Hematopoietic multipotent progenitor cell treated with erythropoietin and hydrocortisone succinate and interleukin-3 and kit ligand, for 6 days (in vitro differentiated cells): ENCODE measurements around the gene PNO1.
"Not testable (repeated sequence)": the region's sequence is repeated elsewhere in the genome, so short reads cannot be mapped to it uniquely, and the experiment has no call there.

Experiments
- DNase-seq: peaks from one replicate; pipeline ENCODE4 v3.0.0-alpha.2; 2015

PNO1 gene

DNA sequence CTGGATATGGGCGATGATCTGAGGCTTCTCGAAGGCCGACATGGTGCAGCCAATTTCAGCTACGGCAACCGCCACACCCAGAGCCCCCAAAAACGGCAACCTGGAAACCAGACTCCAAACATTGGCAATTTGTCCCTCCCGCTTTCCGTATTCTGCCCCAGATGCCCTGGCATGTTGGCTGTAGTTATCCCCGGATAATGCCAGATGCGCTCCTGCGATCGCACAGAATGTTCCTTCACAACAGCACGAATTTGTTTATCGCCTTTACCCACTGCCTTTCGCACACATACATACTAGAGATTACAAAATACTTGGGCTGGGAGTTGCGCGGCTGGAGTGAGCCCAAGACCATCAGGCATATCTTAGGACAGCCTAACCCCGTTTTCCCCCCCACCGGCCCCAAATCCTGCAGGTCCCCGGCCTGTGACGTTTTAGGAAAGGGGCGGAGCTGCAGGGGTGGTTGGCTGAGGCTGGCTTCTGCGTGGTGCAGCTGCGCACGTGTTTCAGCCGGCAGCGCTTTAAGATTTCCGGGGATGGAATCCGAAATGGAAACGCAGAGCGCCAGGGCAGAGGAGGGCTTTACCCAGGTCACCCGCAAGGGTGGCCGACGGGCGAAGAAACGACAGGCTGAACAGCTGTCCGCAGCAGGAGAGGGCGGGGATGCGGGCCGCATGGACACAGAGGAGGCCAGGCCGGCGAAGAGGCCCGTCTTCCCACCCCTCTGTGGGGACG is at the start of gene PNO1:
TSS of gene PNO1 (plus strand) at position 487 of the 732 bp plus-strand sequence. CDS start at position 534, 47 bp downstream.
- DNase-seq: peak; percentile 98

- peak; percentile 22 for DNase-seq
Observed at GRCh38 chr2:68108120-68108519, 49.6 kb upstream of the PNO1 start.

DNA sequence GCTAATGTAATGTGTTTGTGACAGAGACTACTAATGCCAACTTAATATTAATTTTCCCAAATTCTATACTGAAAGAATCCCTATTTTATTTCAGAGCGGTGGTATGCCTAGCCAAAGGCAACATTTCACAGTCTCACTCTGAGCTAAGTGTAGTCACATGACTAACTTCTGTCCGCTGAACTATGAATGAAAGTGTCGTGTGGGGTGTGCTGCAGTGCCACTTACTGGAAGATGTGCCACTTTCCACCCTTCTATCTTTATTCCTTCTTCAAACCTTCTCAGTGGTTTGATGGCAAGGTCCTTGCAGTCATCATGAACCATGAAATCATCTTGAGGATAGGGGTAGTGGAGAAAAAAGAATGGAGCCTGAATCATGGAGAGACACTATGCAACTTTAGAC is 47.6 kb upstream of the PNO1 start:
- DNase-seq: peak; percentile 64

DNA sequence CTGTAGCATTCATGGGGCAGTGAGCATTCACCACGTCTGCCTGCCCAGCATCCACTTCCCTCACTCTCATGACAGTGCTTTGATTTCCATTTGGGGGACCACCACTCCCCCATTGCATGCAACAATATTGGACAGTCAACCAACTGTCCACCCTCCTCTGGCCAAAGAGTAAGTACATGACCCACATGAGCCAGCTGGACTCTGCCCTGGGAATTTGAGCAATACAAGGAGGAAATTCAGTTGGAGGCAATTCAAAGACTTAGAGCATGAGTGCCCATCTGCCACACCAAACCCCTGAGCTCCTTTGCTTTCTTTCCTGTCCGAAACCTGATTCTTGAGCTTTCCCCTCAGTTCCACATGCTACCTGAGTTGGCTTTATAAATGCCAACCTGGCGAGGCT is 41.7 kb upstream of the PNO1 start:
- DNase-seq: no peak

DNA sequence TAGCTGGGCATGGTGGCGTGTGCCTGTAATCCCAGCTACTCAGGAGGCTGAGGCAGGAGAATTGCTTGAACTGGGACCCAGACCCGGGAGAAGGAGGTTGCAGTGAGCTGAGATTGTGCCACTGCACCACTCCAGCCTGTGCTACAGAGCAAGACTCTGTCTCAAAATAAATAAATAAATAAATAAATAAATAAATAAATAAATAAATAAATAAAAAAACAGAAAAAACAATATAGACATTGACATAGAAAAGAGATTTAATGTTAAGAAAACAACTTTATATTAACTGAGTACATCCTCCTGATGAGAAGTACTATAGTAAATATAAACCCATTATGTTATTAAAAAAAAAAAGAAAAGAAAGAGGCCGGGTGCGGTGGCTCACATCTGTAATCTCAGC is 39.8 kb upstream of the PNO1 start:
- not testable (repeated sequence) for DNase-seq

DNA sequence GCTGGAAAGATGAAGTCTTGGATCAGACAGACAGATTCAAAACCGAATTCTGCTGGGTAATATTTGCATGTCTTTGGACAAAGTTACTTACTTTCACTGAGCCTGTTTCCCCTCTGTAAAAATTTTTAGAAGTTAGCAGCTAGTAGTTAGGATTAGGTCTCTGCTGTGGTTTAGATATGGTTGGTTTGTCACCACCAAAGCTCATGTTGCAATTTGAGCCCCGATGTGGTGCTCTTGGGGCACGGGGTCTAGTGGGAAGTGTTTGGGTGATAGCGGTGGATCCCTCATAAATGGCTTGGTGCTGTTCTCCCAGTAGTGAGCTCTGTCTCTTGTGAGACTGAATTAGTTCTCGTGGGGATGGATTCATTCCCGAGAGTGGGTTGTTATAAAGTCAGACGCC is 38.9 kb upstream of the PNO1 start:
- peak; percentile 68 for DNase-seq

DNA sequence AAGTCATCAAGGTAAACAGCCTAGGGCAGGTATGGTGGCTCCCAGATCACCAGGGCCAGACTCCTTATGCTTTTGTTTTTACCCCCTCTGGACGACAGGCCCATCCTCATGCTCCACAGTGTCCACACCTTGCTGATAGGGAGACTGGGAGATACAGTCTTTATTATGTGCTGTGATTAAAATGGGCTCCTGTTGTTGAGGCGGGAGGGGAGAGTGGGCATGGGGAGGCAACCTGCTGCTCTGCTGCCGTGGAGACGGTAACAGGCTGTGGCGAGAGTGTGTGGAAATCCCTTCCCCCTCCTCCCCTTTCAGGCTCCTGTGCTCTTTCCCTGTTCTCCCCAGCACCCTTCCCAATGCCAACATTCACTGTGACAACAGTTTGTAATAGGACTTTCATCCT is 38.2 kb upstream of the PNO1 start:
- no peak for DNase-seq

DNA sequence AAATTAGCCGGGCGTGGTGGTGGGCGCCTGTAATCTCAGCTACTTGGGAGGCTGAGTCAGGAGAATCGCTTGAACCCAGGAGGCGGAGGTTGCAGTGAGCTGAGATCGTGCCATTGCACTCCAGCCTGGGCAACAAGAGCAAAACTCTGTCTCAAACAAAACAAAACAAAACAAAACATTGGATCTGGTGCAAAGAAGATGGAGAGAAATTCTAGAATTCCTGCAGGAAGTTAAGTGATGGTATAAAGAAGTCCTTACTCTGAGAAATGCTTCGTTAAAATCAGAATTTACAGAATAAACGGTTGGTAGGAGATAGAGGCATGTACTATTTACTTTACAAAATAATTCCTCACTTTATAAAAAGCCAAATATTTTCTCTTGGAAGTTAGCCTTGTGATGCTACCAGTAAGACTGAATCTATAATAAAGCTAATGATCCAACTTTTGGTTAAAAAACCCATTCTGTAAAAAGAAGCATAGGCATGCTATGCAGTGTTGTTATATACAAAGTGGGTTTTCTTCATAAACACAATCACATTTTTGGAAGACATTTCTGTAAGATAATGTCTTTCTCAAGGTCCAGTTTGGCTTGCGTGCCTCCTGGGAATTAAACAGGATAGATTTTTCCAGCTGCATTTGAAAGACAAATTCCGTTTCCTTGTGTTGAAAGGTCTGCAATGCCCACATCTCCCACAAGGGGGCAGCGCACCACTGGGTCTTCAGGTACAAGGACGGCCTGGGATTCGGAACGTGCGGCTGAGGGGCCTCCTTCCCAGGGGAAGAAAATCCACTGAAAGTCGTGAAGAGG is 35.6 kb upstream of the PNO1 start:
- DNase-seq: peak; percentile 86

- DNase-seq: no peak
Observed at GRCh38 chr2:68122680-68122964, 35.1 kb upstream of the PNO1 start.

DNA sequence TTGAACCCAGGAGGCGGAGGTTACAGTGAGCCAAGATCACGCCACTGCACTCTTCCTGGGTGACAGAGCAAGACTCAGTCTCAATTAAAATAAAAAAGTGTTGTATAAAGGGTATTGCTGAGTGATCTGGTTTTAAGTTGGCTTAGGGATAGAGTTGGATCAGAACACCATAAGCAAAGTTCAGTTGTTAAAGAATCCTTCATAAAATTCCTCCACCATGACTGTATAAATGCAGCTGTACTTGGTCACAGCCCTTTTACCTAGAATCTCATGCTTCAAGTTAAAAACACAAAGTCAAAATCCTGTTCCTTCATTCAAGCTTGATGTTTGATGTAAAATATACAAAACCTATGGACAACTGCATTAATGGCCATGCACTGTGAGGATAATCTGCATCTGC is 33.4 kb upstream of the PNO1 start:
- no peak for DNase-seq

DNA sequence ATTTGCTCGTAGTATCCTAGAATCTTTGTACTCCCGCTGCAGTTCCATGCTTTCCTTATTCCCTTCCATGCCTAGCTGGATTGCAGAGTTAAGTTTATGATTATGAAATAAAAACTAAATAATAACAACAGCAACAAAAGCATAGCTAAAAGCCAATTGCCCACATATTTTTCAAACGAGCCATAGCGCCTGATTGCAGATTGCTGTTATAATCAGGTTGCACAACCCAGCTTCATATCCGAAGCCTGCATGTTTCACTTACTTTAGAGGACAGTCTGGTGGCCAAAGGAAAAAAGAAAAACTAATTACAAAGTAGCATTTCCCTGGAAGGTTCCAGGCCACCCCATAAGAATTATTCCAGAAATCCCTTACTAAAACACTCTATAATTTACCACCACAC is 31.9 kb upstream of the PNO1 start:
- DNase-seq: no peak

- DNase-seq: peak; percentile 63
Observed at GRCh38 chr2:68126561-68126960, 31.1 kb upstream of the PNO1 start.

DNA sequence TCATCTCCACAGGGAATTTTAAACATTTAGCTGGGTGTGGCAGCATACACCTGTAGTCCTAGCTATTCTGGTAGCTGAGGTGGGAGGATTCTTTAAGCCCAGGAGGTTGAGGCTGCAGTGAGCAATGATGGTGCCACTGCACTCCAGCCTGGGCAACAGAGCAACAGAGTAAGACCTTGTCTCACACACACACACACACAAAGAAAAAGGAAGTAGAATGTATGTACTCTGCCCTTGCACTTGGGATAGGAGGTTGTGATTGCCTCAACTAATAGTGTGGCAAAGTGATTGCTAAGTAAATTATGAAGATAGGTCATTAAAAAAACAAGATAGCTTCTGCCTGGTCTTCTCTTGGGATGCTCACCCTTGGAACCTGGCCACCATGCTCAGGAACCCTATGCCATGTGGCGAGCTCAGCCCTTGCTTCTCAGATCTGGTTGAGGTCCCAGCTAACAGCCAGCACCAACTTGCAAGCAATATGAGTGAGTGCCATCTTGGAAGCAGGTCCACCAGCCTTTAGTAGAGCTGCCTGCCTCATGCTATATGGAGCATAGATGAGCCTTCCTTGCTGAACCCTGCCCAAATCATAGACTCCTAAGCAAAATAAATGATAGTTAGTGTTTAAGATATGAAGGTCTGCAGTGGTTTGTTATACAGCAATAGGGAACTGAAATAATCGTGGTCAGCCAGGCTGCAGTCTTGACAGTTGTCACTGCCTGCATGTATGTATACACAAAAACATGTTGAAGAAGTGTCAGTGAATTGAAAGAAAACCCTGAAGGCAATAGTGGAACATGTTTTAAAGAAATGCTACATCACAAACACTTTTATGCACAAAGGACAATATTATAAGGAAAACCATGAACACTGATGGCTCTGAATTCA is 30.1 kb upstream of the PNO1 start:
- DNase-seq: no peak

GRCh38 chr2:68134120-68134519 is 23.6 kb upstream of the PNO1 start:
- peak; percentile 29 for DNase-seq

- DNase-seq: no peak
Observed at GRCh38 chr2:68134554-68134953, 23.1 kb upstream of the PNO1 start.

DNA sequence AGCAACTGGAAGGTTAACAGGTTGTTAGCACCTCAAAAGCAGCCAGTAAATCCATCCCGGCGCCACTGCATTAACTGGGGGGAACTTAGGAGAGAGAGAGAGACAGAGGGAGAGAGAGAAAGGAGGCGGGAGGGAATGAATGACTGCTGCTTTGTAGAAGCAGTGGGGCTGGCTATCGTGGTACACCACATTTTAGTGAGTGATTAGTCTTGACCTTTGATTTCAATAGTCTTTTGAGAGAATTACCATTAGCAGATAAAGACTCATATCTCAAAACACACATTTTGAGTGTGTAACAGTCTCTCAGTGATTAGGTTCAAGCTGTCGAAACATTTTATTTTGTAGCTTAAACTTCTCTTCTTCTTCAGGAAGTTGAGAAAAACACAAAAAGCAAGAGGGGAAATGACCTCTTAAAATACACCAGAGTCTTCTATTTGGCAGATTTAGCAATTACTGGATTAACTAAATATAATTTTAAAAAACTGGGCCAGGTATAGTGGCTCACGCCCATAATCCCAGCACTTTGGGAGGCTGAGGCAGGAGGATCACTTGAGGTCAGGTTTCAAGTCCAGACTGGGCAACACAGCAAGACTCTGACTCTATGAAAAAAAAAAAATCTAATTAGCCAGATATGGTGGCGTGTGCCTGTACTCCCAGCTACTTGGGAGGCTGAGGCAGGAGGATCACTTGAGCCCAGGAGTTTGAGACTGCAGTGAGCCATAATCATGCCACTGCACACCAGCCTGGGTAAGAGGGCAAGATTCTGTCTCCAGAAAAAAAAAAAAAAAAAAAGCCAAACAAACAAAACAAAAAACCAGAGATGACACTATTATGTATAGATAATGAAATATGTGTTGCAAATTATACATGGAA is 22.0 kb upstream of the PNO1 start:
- peak; percentile 95 for DNase-seq

DNA sequence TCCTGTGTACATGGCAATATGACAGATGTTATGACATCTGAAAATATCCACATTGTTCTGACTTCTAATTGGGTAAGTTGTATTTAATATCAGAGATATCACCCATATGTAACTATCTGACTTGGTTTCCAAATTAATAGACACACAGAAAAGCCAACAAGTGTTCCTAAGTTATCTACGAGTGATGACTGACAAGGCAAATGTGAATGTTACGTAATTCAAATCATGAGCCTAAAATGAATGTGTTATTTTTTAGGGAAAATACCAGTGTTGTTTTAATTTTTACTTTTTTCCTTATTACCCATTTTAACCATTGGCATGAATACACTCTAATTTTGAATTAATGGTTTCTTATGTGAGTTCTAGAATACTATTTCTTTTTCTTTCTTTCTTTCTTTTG is 15.8 kb upstream of the PNO1 start:
- DNase-seq: no peak

GRCh38 chr2:68151037-68151436 is 6.7 kb upstream of the PNO1 start:
- no peak for DNase-seq

DNA sequence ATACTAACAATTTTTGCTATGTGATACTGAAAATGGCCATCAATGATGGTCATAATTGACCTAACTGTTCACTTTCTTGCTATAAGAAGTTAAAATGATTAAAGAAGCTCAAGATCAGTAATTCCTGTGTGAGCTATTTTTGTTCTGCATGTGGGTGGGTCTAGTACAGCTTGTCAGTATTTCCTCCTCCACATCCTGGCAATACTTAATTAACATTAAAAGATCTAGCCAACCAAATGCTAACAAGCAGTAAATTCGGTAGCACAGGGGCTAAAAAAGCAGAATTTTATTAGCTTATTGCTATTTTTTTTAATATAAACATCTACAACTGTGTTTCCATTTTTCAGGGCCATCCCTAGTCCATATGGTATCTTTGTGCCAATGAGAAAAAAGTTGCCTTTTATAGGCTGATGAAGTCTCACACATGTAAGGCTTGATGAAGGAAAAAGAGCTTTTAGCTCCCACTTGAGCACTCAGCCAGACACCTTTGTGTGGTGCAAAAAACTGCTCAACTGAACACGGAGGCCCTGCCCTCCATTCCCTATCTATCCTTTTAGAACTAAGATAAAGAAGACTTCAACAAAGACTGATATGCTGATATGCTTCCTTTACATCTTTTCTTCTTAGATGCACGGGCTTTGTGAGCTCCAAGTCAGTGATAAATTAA is 4.9 kb upstream of the PNO1 start:
- DNase-seq: no peak

DNA sequence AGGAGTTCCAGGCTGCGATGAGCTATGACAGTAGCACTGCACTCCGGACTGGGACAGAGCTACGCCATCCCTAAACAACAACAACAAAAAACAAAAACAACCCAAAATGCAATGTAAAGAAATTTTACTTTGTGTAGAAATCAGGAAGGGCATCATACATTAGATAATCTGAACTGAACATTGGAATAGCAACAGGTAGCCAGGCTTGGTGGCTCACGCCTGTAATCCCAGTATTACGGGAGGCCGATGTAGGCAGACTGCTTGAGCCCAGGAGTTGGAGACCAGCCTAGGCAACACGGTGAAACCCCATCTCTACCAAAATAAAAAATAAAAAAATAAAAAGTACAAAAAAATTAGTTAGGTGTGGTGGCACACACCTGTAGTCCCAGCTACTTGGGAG is 2.1 kb upstream of the PNO1 start:
- no peak for DNase-seq

GRCh38 chr2:68156419-68156818 is 1.3 kb upstream of the PNO1 start:
- no peak for DNase-seq

- no peak for DNase-seq
Observed at GRCh38 chr2:68157002-68157401, 686 bp upstream of the PNO1 start.
